Transverse colon (tissue), 4 donors: ENCODE data around the gene RETN. TPM values are rescaled to one million over a fixed set of nuclear protein-coding genes. Genes with fewer than 3 reads are reported as not detected.

Experiments used
- DNase-seq: peaks from one replicate; pipeline ENCODE4 v3.0.0-alpha.2; 2019
- H3K27ac ChIP-seq, 4 donors: fragments of 200-600 bp; sonication (generic); 2 replicates each; pipeline ENCODE4 v1.5.1; 2016 to 2018; ENCODE audit warnings: inconsistent platforms in 4 of 4
- H3K27me3 ChIP-seq: fragments of 200-600 bp; sonication (generic); 2 replicates; pipeline ENCODE4 v1.5.1; 2017; ENCODE audit warnings: inconsistent platforms
- H3K36me3 ChIP-seq, 4 donors: fragments of 200-600 bp; sonication (generic); 2 replicates each; pipeline ENCODE4 v1.5.1; 2017 to 2019; ENCODE audit warnings: inconsistent platforms in 4 of 4
- H3K4me1 ChIP-seq, 4 donors: fragments of 200-600 bp; sonication (generic); 2 replicates each; pipeline ENCODE4 v1.5.1; 2017 to 2020; ENCODE audit warnings: inconsistent platforms in 4 of 4
- H3K4me3 ChIP-seq, 4 donors: fragments of 200-600 bp; sonication (generic); 1 replicate in 1 of 4; 2 replicates in 3 of 4; pipeline versions ENCODE4 v1.5.1 to v1.6.1; 2017 to 2019; ENCODE audit warnings: inconsistent platforms in 4 of 4
- H3K9me3 ChIP-seq, 2 donors: fragments of 200-600 bp; sonication (generic); 2 replicates each; pipeline ENCODE4 v1.5.1; 2017 to 2019; ENCODE audit warnings: inconsistent platforms in 2 of 2
- CTCF ChIP-seq, 5 experiments: fragments of 200-600 bp in 3 of 5; fragments of 450-650 bp in 2 of 5; sonication (generic) in 3 of 5; IDR thresholded peaks; 1 replicate in 2 of 5; 2 replicates in 3 of 5; pipeline ENCODE4 v1.5.1; 2016 to 2017; ENCODE audit warnings: antibody characterized with exemption in 5 of 5, inconsistent platforms in 3 of 5, mild to moderate bottlenecking in 2 of 5, moderate library complexity in 1 of 5
- EP300 ChIP-seq: sonication (generic); formaldehyde crosslinking; IDR thresholded peaks from one replicate; pipeline ENCODE4 v1.6.1; 2017; ENCODE audit warnings: antibody characterized with exemption, low read depth
- POLR2A ChIP-seq: fragments of 450-650 bp; IDR thresholded peaks from one replicate; pipeline ENCODE4 v1.6.1; 2016; ENCODE audit warnings: antibody characterized with exemption, mild to moderate bottlenecking, moderate library complexity
- POLR2AphosphoS5 ChIP-seq, 3 donors: sonication (generic); formaldehyde crosslinking; IDR thresholded peaks; one replicate each; pipeline ENCODE4 v1.6.1; 2016; ENCODE audit warnings: antibody characterized with exemption in 3 of 3
- WGBS, 2 donors: methylation state at CpG; one replicate each; pipeline ENCODE4 v1.1.5; 2018; ENCODE audit warnings: low coverage in 1 of 2; 5-methylcytosine and 5-hydroxymethylcytosine counted together
- in situ Hi-C, 4 donors: fragments of 200-750 bp; cut with MboI; loops; one replicate each; pipeline versions ENCODE4 v1.15.0 to v1.15.1; 2017; ENCODE audit warnings: low sequenced_read_pairs in 3 of 4, low pct_ligation_motif_present in 1 of 4, low pct_unique_long_range_greater_than_20kb in 1 of 4
- intact Hi-C: fragments of 100-400 bp; cut with DNase I; formaldehyde crosslinking; loops from one replicate; pipeline ENCODE4 v1.15.1; 2023; ENCODE audit warnings: low total_unique reads
- total RNA-seq, 4 donors: library from RNA; depleted of rRNA; stranded (reverse); fragments of >200 nt; gene quantifications; one replicate each; pipeline ENCODE4 v1.1.0, GENCODE V29; 2016

RETN gene
- total RNA-seq, 4 donors from 2014 or later: not detected

- in situ Hi-C loops (no loop called here), intact Hi-C loops (no loop called here)
- Histone ChIP-seq H3K27me3 (no peaks in the 10 kb centered on the region), H3K4me3 (no peak overlapping the region), H3K9me3 (no peaks in the 10 kb centered on the region), H3K4me1 (no peaks in the 10 kb centered on the region), H3K36me3 (no peaks in the 10 kb centered on the region), H3K27ac (no peak overlapping the region)
- TF ChIP-seq POLR2A (no peak), POLR2AphosphoS5 (IDR thresholded peaks at IDR 0.05) (no peak), EP300 (no peak), CTCF (IDR thresholded peaks at IDR 0.05) (no peak)
- DNase-seq: no peak
Measured at GRCh38 chr19:7691497-7691896, 22.6 kb downstream of the RETN start.

GRCh38 chr19:7692417-7693088 is 23.7 kb downstream of the RETN start:
- no peak for TF ChIP-seq POLR2AphosphoS5 (IDR thresholded peaks at IDR 0.05)
- TF ChIP-seq EP300: no peak
- no peak for TF ChIP-seq POLR2A
- no peak for TF ChIP-seq CTCF (IDR thresholded peaks at IDR 0.05)
- H3K4me1 ChIP-seq: no peaks in the 10 kb centered on the region
- intact Hi-C loops (no loop called here), in situ Hi-C loops (no loop called here)
- H3K27ac ChIP-seq: no peak overlapping the region
- no peaks in the 10 kb centered on the region for H3K27me3 ChIP-seq
- no peaks in the 10 kb centered on the region for H3K36me3 ChIP-seq
- no peaks in the 10 kb centered on the region for H3K9me3 ChIP-seq
- H3K4me3 ChIP-seq: no peak overlapping the region
- no peak for DNase-seq
- 73 to 86% methylated on average over 6 to 13 of the region's 13 CpGs for WGBS, 2 donors

GRCh38 chr19:7694499-7694898 is 25.6 kb downstream of the RETN start:
- Histone ChIP-seq H3K27me3 (peaks cover 16% of the 10 kb centered on the region), H3K36me3 (no peaks in the 10 kb centered on the region), H3K4me3 (no peak overlapping the region), H3K4me1 (no peaks in the 10 kb centered on the region), H3K9me3 (no peaks in the 10 kb centered on the region), H3K27ac (no peak overlapping the region)
- intact Hi-C loops: no loop called here
- in situ Hi-C loops: no loop called here
- DNase-seq: no peak
- 53% methylated on average over 4 of the region's 4 CpGs; no CpG with 5 or more reads in 1 of the 2 donors for WGBS, 2 donors
- TF ChIP-seq POLR2AphosphoS5 (IDR thresholded peaks at IDR 0.05) (no peak), EP300 (no peak), CTCF (IDR thresholded peaks at IDR 0.05) (no peak), POLR2A (no peak)

- no peak for DNase-seq
- WGBS, 2 donors: 30 to 81% methylated on average over 2 to 10 of the region's 10 CpGs
- Histone ChIP-seq H3K9me3 (no peaks in the 10 kb centered on the region), H3K4me3 (no peak overlapping the region), H3K27ac (no peak overlapping the region), H3K27me3 (peaks cover 22% of the 10 kb centered on the region), H3K36me3 (no peaks in the 10 kb centered on the region), H3K4me1 (no peaks in the 10 kb centered on the region)
- in situ Hi-C loops (no loop called here), intact Hi-C loops (no loop called here)
- TF ChIP-seq POLR2A: no peak
- TF ChIP-seq CTCF (IDR thresholded peaks at IDR 0.05): no peak
- TF ChIP-seq EP300: no peak
- no peak for TF ChIP-seq POLR2AphosphoS5 (IDR thresholded peaks at IDR 0.05)
Measured at GRCh38 chr19:7697721-7698287, 29.0 kb downstream of the RETN start.
